ENCODE data around the gene TACC2. TPM values are rescaled to one million over a fixed set of nuclear protein-coding genes. Genes with fewer than 3 reads are reported as not detected.

TACC2 gene
- total and polyA plus RNA-seq, 8 donors, result 29.0 to 102 (median 52.9) TPM

DNA sequence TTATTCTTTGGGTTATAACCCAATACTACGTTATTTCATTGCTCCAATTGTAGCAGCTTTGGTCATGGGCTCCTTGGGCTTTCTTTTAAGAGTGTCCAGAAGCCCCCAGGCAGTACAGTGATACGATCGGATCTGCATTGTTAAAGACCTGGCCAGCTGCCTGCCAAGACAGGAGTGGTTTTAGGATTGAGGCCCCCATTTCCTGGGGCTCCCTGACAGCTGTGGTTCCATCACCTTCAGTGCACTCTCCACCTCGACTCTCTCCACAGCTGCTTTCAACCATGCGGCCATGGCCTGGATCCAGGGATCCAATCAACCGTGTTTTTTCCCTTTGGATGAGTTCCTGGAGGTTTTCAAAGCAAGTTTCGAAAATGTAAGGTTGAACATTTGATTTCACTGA lies 158.7 kb downstream of the TACC2 start:
- peaks cover 20 to 55% (median 37%) of the 10 kb centered on the region in 4 donors for H3K4me1 ChIP-seq
- peaks cover 0 to 40% (median 28%) of the 10 kb centered on the region in 4 donors for H3K36me3 ChIP-seq
- 71 to 83% (median 74%) methylated on average over 7 of the region's 7 CpGs for WGBS, 5 donors
- H3K9me3 ChIP-seq, result peaks cover 0 to 5% (median 0%) of the 10 kb centered on the region in 4 donors
- DNase-seq, result peak in 1 of 2 donors; percentile 69
- no peaks in the 10 kb centered on the region for H3K27me3 ChIP-seq
- H3K4me3 ChIP-seq, result no peak overlapping the region
- no peak for TF ChIP-seq POLR2A (IDR thresholded peaks at IDR 0.05)
- no peak for TF ChIP-seq EP300 (IDR thresholded peaks at IDR 0.05)
- TF ChIP-seq POLR2AphosphoS5 (IDR thresholded peaks at IDR 0.05), result no peak
- TF ChIP-seq CTCF (IDR thresholded peaks at IDR 0.05), result no peak
- peak overlapping the region in 4 of 5 donors; percentile 14 to 88 (median 72) for H3K27ac ChIP-seq
- intact Hi-C loops (cut with DNase I; ENCODE audit: low total_unique reads), result no loop called here

DNA sequence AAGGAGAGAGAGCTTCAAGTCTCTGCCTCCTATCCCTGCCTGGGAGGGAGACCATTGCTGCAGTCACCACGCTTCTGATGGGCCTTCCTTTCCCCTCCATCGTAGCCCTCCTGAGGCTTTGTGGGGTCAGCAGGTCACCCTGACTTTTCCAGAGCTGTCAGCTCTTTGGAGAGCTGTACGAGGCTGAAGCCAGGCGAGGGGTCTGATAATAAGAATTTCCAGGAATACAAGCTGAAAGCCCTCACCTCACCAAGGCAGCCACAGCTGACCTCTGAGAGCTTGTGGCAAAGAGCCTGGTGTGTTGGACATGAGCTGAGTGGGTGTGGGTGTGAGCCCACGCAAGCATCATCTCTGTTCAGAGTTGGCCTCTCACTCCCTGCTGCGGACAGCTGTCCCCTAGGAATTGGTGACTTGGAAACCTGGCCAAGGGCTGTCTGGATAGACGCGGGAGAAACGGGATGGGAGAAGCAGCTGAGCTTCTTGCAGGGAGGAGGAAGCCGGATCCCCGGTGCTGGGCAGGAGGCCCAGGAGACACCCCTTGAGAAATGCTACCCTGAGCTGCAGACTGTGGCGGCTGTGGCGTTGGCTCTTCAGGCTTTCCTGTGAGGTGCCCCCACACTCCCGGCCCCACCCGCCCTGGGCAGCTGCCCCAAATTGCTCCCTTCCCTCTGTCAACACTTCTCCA lies 160.1 kb downstream of the TACC2 start:
- Histone ChIP-seq H3K4me3 (no peak overlapping the region), H3K4me1 (peaks cover 16 to 47% (median 30%) of the 10 kb centered on the region in 4 donors)
- peak in 1 of 2 donors; percentile 84 for DNase-seq

GRCh38 chr10:122149561-122150505 lies 160.9 kb downstream of the TACC2 start:
- Histone ChIP-seq H3K4me3 (peak overlapping the region in 1 of 4 donors; percentile 13), H3K27me3 (no peaks in the 10 kb centered on the region), H3K9me3 (peaks cover 0 to 5% (median 0%) of the 10 kb centered on the region in 4 donors), H3K36me3 (peaks cover 0 to 36% (median 20%) of the 10 kb centered on the region in 4 donors), H3K4me1 (peaks cover 19 to 49% (median 35%) of the 10 kb centered on the region in 4 donors), H3K27ac (peak overlapping the region in 4 of 5 donors; percentile 70 to 88 (median 73))
- intact Hi-C loops (cut with DNase I; ENCODE audit: low total_unique reads), result no loop called here
- peak in 1 of 2 donors; percentile 87 for DNase-seq
- WGBS, 5 donors, result 59 to 79% (median 73%) methylated on average over 30 to 41 of the region's 41 CpGs
- TF ChIP-seq POLR2A (IDR thresholded peaks at IDR 0.05), result no peak
- TF ChIP-seq EP300 (IDR thresholded peaks at IDR 0.05), result no peak
- TF ChIP-seq CTCF (IDR thresholded peaks at IDR 0.05), result no peak
- no peak for TF ChIP-seq POLR2AphosphoS5 (IDR thresholded peaks at IDR 0.05)

More for the DNA sequence above, 160.1 kb downstream of the TACC2 start:
- Histone ChIP-seq H3K36me3 (peaks cover 0 to 43% (median 25%) of the 10 kb centered on the region in 4 donors), H3K27ac (peak overlapping the region; percentile 34 to 88 (median 71)), H3K9me3 (peaks cover 0 to 5% (median 0%) of the 10 kb centered on the region in 4 donors), H3K27me3 (no peaks in the 10 kb centered on the region)
- WGBS, 5 donors, result 46 to 69% (median 66%) methylated on average over 7 to 15 of the region's 15 CpGs
- TF ChIP-seq POLR2A (IDR thresholded peaks at IDR 0.05), result no peak
- TF ChIP-seq POLR2AphosphoS5 (IDR thresholded peaks at IDR 0.05), result no peak
- TF ChIP-seq EP300 (IDR thresholded peaks at IDR 0.05), result no peak
- TF ChIP-seq CTCF (IDR thresholded peaks at IDR 0.05), result no peak
- intact Hi-C loops (cut with DNase I; ENCODE audit: low total_unique reads), result no loop called here

- no peak for TF ChIP-seq POLR2AphosphoS5 (IDR thresholded peaks at IDR 0.05)
- no peak for TF ChIP-seq EP300 (IDR thresholded peaks at IDR 0.05)
- no peak for TF ChIP-seq POLR2A (IDR thresholded peaks at IDR 0.05)
- no peak for TF ChIP-seq CTCF (IDR thresholded peaks at IDR 0.05)
- intact Hi-C loops (cut with DNase I; ENCODE audit: low total_unique reads), result no loop called here
- no peaks in the 10 kb centered on the region for H3K27me3 ChIP-seq
- no peaks in the 10 kb centered on the region for H3K9me3 ChIP-seq
- H3K36me3 ChIP-seq, result peaks cover 0 to 22% (median 12%) of the 10 kb centered on the region in 4 donors
- H3K4me3 ChIP-seq, result no peak overlapping the region
- no peak for DNase-seq
- peak overlapping the region in 2 of 5 donors; percentile 33 to 88 for H3K27ac ChIP-seq
- H3K4me1 ChIP-seq, result peaks cover 24 to 58% (median 43%) of the 10 kb centered on the region in 4 donors
- 89 to 98% (median 97%) methylated on average over 5 of the region's 5 CpGs for WGBS, 5 donors
Measured at GRCh38 chr10:122151121-122151694, 162.2 kb downstream of the TACC2 start.
